ENCODE results near the gene ATP2B2.

ATP2B2 gene

GRCh38 chr3:10493202-10493589, 12.2 kb downstream of the ATP2B2 start:
- no peak for DNase-seq (ENCODE audit: low read depth)

- DNase-seq (ENCODE audit: low read depth) = no peak
Measured at GRCh38 chr3:10492364-10493201, 12.8 kb downstream of the ATP2B2 start.

GRCh38 chr3:10489746-10490483, 15.5 kb downstream of the ATP2B2 start:
- no peak for DNase-seq (ENCODE audit: low read depth)

- no peak for DNase-seq (ENCODE audit: low read depth)
Measured at GRCh38 chr3:10487988-10488633, 17.3 kb downstream of the ATP2B2 start.

- no peak for DNase-seq (ENCODE audit: low read depth)
Measured at GRCh38 chr3:10485806-10486205, 19.6 kb downstream of the ATP2B2 start.

GRCh38 chr3:10485380-10485779, 20.0 kb downstream of the ATP2B2 start:
- no peak for DNase-seq (ENCODE audit: low read depth)

GRCh38 chr3:10484709-10485108, 20.7 kb downstream of the ATP2B2 start:
- no peak for DNase-seq (ENCODE audit: low read depth)

- DNase-seq (ENCODE audit: low read depth) = no peak
Measured at GRCh38 chr3:10483686-10484345, 21.6 kb downstream of the ATP2B2 start.

GRCh38 chr3:10483364-10483675, 22.1 kb downstream of the ATP2B2 start:
- DNase-seq (ENCODE audit: low read depth) = no peak

GRCh38 chr3:10482631-10483363, 22.6 kb downstream of the ATP2B2 start:
- no peak for DNase-seq (ENCODE audit: low read depth)

- DNase-seq (ENCODE audit: low read depth) = no peak
Measured at GRCh38 chr3:10480871-10481378, 24.5 kb downstream of the ATP2B2 start.

- DNase-seq (ENCODE audit: low read depth) = no peak
Measured at GRCh38 chr3:10479311-10479710, 26.1 kb downstream of the ATP2B2 start.

- DNase-seq (ENCODE audit: low read depth) = no peak
Measured at GRCh38 chr3:10475983-10476382, 29.4 kb downstream of the ATP2B2 start.

GRCh38 chr3:10474847-10475246, 30.5 kb downstream of the ATP2B2 start:
- no peak for DNase-seq (ENCODE audit: low read depth)

- no peak for DNase-seq (ENCODE audit: low read depth)
Measured at GRCh38 chr3:10474275-10474646, 31.1 kb downstream of the ATP2B2 start.

- DNase-seq (ENCODE audit: low read depth) = no peak
Measured at GRCh38 chr3:10473581-10474274, 31.7 kb downstream of the ATP2B2 start.

- no peak for DNase-seq (ENCODE audit: low read depth)
Measured at GRCh38 chr3:10472877-10473440, 32.4 kb downstream of the ATP2B2 start.

- DNase-seq (ENCODE audit: low read depth) = no peak
Measured at GRCh38 chr3:10471054-10471688, 34.2 kb downstream of the ATP2B2 start.

- DNase-seq (ENCODE audit: low read depth) = no peak
Measured at GRCh38 chr3:10470120-10471053, 35.0 kb downstream of the ATP2B2 start.
